CD14-positive monocyte (primary cell): Measurements from ENCODE around the gene CNTRL. TPM values are rescaled to one million over a fixed set of nuclear protein-coding genes. Genes with fewer than 3 reads are reported as not detected.

Experiments
- DNase-seq, 3 donors: peaks; one replicate each; pipeline ENCODE4 v3.0.0-alpha.2; 2011 to 2022
- H2AFZ ChIP-seq: 2 replicates; pipeline ENCODE4 v1.6.0; 2012; ENCODE audit warnings: mild to moderate bottlenecking, low read depth, low read length, inconsistent platforms; ENCODE audit not compliant: insufficient read depth, poor library complexity, severe bottlenecking
- H3K27ac ChIP-seq, 2 donors: 1 replicate in 1 of 2; 2 replicates in 1 of 2; pipeline ENCODE4 v1.5.1; 2012 to 2013; ENCODE audit warnings: low read length in 2 of 2, control low read depth in 1 of 2, inconsistent platforms in 1 of 2, low read depth in 1 of 2, mild to moderate bottlenecking in 1 of 2
- H3K27me3 ChIP-seq, 2 donors: one replicate each; pipeline versions ENCODE4 v1.6.0 to v1.6.1; 2011 to 2013; ENCODE audit warnings: low read length in 2 of 2; ENCODE audit not compliant: control insufficient read depth in 2 of 2, insufficient read depth in 2 of 2
- H3K36me3 ChIP-seq, 2 donors: replicated peaks in 1 of 2; 1 replicate in 1 of 2; 2 replicates in 1 of 2; pipeline versions ENCODE4 v1.5.1 to v1.6.1; 2012 to 2013; ENCODE audit warnings: low read length in 2 of 2, control low read depth in 1 of 2, inconsistent platforms in 1 of 2, mild to moderate bottlenecking in 1 of 2; ENCODE audit not compliant: insufficient read depth in 2 of 2, control insufficient read depth in 1 of 2
- H3K4me1 ChIP-seq, 2 donors: 1 replicate in 1 of 2; 2 replicates in 1 of 2; pipeline versions ENCODE4 v1.5.1 to v1.6.1; 2012 to 2013; ENCODE audit warnings: low read length in 2 of 2, control low read depth in 1 of 2, inconsistent platforms in 1 of 2, mild to moderate bottlenecking in 1 of 2, moderate library complexity in 1 of 2; ENCODE audit not compliant: insufficient read depth in 2 of 2, control insufficient read depth in 1 of 2
- H3K4me2 ChIP-seq: replicated peaks from 2 replicates; pipeline ENCODE3; 2012; ENCODE audit warnings: low read length, moderate library complexity, mild to moderate bottlenecking; ENCODE audit not compliant: poor library complexity, severe bottlenecking; ENCODE audit errors: extremely low read depth
- H3K4me3 ChIP-seq, 3 experiments: fragments of 200-600 bp in 1 of 3; sonication (generic) in 1 of 3; replicated peaks in 1 of 3; 1 replicate in 2 of 3; 2 replicates in 1 of 3; pipeline ENCODE4 v1.5.1; 2011 to 2013; ENCODE audit warnings: low read length in 3 of 3, mild to moderate bottlenecking in 3 of 3, control low read depth in 2 of 3, low read depth in 2 of 3, inconsistent platforms in 1 of 3, moderate library complexity in 1 of 3
- H3K79me2 ChIP-seq: 2 replicates; pipeline ENCODE4 v1.6.0; 2012; ENCODE audit warnings: mild to moderate bottlenecking, control low read depth, inconsistent platforms, low read length, moderate library complexity; ENCODE audit not compliant: insufficient read depth
- H3K9ac ChIP-seq: 2 replicates; pipeline ENCODE4 v1.6.0; 2017; ENCODE audit warnings: low read length, mild to moderate bottlenecking; ENCODE audit not compliant: insufficient read depth, poor library complexity, severe bottlenecking
- H3K9me3 ChIP-seq, 2 donors: replicated peaks in 1 of 2; 1 replicate in 1 of 2; 2 replicates in 1 of 2; pipeline versions ENCODE4 v1.5.1 to v1.6.1; 2012 to 2013; ENCODE audit warnings: low read length in 2 of 2, control low read depth in 1 of 2; ENCODE audit not compliant: control insufficient read depth in 1 of 2, insufficient read depth in 1 of 2
- H4K20me1 ChIP-seq: 2 replicates; pipeline ENCODE4 v1.6.0; 2012; ENCODE audit warnings: mild to moderate bottlenecking, low read length, control low read depth, moderate library complexity; ENCODE audit not compliant: insufficient read depth
- H3K27ac Mint-ChIP-seq, 7 donors: one replicate each; pipeline ENCODE4 v1.8.0; 2020; ENCODE audit warnings: mild to moderate bottlenecking in 7 of 7, mixed read lengths in 7 of 7, moderate library complexity in 6 of 7, inconsistent platforms in 2 of 7
- H3K27me3 Mint-ChIP-seq, 3 donors: one replicate each; pipeline ENCODE4 v1.8.0; 2021 to 2022; ENCODE audit warnings: low read depth in 3 of 3, mild to moderate bottlenecking in 3 of 3, mixed read lengths in 3 of 3, moderate library complexity in 3 of 3, inconsistent platforms in 1 of 3
- H3K36me3 Mint-ChIP-seq, 2 donors: one replicate each; pipeline ENCODE4 v1.8.0; 2020; ENCODE audit warnings: mixed read lengths in 2 of 2, inconsistent platforms in 1 of 2, mild to moderate bottlenecking in 1 of 2
- H3K4me1 Mint-ChIP-seq: one replicate; pipeline ENCODE4 v1.8.0; 2020; ENCODE audit warnings: mild to moderate bottlenecking, mixed read lengths
- H3K4me3 Mint-ChIP-seq, 2 donors: one replicate each; pipeline ENCODE4 v1.8.0; 2020; ENCODE audit warnings: mild to moderate bottlenecking in 2 of 2, mixed read lengths in 2 of 2, moderate library complexity in 1 of 2
- H3K9me3 Mint-ChIP-seq, 7 donors: one replicate each; pipeline ENCODE4 v1.8.0; 2020 to 2022; ENCODE audit warnings: mixed read lengths in 7 of 7, mild to moderate bottlenecking in 6 of 7, moderate library complexity in 6 of 7, inconsistent platforms in 2 of 7
- WGBS: methylation state at CpG from one replicate; pipeline ENCODE4 v1.1.5; 2013; ENCODE audit warnings: missing lambda C conversion rate; ENCODE audit not compliant: insufficient coverage; 5-methylcytosine and 5-hydroxymethylcytosine counted together
- intact Hi-C, 2 donors: fragments of 100-400 bp; cut with micrococcal nuclease; formaldehyde crosslinking; loops; one replicate each; pipeline versions ENCODE4 v1.15.0 to v1.15.1; 2023
- polyA plus RNA-seq, 3 donors: library from polyadenylated mRNA; depleted of rRNA in 1 of 3; unstranded in 2 of 3; stranded (reverse) in 1 of 3; fragments of 300-500 nt in 2 of 3; fragments of >200 nt in 1 of 3; fragmentation: Illumina TruSeq in 2 of 3; gene quantifications; 1 replicate in 2 of 3; 2 replicates in 1 of 3; pipeline ENCODE4 v1.2.3, GENCODE V29; 2012 to 2021
- TF ChIP-seq, protein P1 (sequence below): fragments of 200-600 bp; IDR thresholded peaks from one replicate; pipeline ENCODE4 v1.8.0; 2022; ENCODE audit warnings: antibody characterized with exemption, mild to moderate bottlenecking

The CNTRL gene
- polyA plus RNA-seq, 3 donors: 3.9 to 26.8 (median 4.8) TPM

DNA sequence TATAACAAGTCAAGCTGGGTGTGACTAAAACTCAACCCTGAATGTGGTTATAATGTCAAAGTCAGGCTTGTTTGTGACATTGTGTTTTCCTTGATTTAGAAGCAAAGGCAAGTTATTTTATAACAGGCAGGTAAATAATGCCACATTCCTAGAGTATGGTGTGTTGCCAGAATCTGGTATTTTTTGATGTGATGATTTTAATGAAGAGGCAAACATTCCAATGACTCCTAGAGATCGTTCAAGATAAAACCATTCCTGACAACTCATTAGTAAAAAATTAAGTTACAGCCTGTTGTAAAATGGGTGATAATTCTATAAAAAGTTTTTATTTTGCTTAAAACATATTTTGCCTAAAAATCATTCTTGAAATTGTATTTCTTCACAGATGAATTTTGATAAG, 67.0 kb downstream of the CNTRL start:
- Histone ChIP-seq H2AFZ (no peak overlapping the region), H3K4me3 (no peak overlapping the region), H3K27ac (no peak overlapping the region), H3K9me3 (no peaks in the 10 kb centered on the region), H4K20me1 (no peaks in the 10 kb centered on the region), H3K27me3 (no peaks in the 10 kb centered on the region), H3K9ac (no peak overlapping the region), H3K4me2 (no peak overlapping the region), H3K4me1 (no peaks in the 10 kb centered on the region), H3K79me2 (peaks cover 5% of the 10 kb centered on the region), H3K36me3 (peaks cover 98 to 99% of the 10 kb centered on the region in 2 donors)
- Mint-ChIP-seq H3K27me3 (no peaks in the 10 kb centered on the region), H3K4me1 (no peaks in the 10 kb centered on the region), H3K4me3 (no peak overlapping the region), H3K36me3 (peaks cover 92 to 97% of the 10 kb centered on the region in 2 donors), H3K27ac (no peak overlapping the region), H3K9me3 (no peaks in the 10 kb centered on the region)
- TF ChIP-seq, protein P1, sequence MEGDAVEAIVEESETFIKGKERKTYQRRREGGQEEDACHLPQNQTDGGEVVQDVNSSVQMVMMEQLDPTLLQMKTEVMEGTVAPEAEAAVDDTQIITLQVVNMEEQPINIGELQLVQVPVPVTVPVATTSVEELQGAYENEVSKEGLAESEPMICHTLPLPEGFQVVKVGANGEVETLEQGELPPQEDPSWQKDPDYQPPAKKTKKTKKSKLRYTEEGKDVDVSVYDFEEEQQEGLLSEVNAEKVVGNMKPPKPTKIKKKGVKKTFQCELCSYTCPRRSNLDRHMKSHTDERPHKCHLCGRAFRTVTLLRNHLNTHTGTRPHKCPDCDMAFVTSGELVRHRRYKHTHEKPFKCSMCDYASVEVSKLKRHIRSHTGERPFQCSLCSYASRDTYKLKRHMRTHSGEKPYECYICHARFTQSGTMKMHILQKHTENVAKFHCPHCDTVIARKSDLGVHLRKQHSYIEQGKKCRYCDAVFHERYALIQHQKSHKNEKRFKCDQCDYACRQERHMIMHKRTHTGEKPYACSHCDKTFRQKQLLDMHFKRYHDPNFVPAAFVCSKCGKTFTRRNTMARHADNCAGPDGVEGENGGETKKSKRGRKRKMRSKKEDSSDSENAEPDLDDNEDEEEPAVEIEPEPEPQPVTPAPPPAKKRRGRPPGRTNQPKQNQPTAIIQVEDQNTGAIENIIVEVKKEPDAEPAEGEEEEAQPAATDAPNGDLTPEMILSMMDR: no peak
- no CpG with 5 or more reads among the region's 1 CpG for WGBS
- intact Hi-C loops: no loop called here
- no peak for DNase-seq

DNA sequence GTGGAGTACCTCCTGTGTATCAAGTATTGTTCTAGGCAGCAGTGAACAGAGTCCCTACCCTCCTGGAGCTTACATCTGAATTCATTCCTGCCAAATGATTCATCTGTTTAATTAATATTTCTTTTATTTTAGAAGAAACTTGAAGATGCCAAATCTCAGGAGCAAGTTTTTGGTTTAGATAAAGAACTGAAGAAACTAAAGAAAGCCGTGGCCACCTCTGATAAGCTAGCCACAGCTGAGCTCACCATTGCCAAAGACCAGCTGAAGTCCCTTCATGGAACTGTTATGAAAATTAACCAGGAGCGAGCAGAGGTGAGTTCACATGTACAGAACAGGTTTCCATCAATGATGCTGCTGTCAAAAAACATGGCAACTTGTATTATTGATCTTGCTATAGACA, 69.0 kb downstream of the CNTRL start:
- Mint-ChIP-seq H3K36me3 (peaks cover 96 to 99% of the 10 kb centered on the region in 2 donors), H3K9me3 (no peaks in the 10 kb centered on the region), H3K4me1 (no peaks in the 10 kb centered on the region), H3K4me3 (no peak overlapping the region), H3K27ac (no peak overlapping the region), H3K27me3 (no peaks in the 10 kb centered on the region)
- no peaks in the 10 kb centered on the region for H3K4me1 ChIP-seq
- no peaks in the 10 kb centered on the region for H3K27me3 ChIP-seq
- TF ChIP-seq, protein P1: no peak
- H3K36me3 ChIP-seq: peaks cover 99 to 100% of the 10 kb centered on the region in 2 donors
- no peak overlapping the region for H2AFZ ChIP-seq
- no peak for DNase-seq
- H3K4me2 ChIP-seq: no peak overlapping the region
- WGBS: 100% methylated on average over 1 of the region's 2 CpGs
- H3K79me2 ChIP-seq: peaks cover 6% of the 10 kb centered on the region
- intact Hi-C loops: no loop called here
- H3K9me3 ChIP-seq: no peaks in the 10 kb centered on the region
- H3K9ac ChIP-seq: no peak overlapping the region
- no peaks in the 10 kb centered on the region for H4K20me1 ChIP-seq
- H3K4me3 ChIP-seq: no peak overlapping the region
- H3K27ac ChIP-seq: no peak overlapping the region
